TTC549 (cell line): ENCODE measurements around the gene CREB3L2.

Source experiments
- FAIRE-seq: peaks from 2 replicates; lab custom pipeline; 2012; peaks lifted over from hg19 to GRCh38; lab: Jason Lieb, UNC

The CREB3L2 gene

GRCh38 chr7:137871170-137871915, 130.5 kb downstream of the CREB3L2 start:
- no peak for FAIRE-seq

- FAIRE-seq: no peak
Measured at GRCh38 chr7:137870684-137871083, 131.2 kb downstream of the CREB3L2 start.

- no peak for FAIRE-seq
Measured at GRCh38 chr7:137870078-137870477, 131.8 kb downstream of the CREB3L2 start.

GRCh38 chr7:137869260-137869659, 132.6 kb downstream of the CREB3L2 start:
- FAIRE-seq: no peak

- FAIRE-seq: no peak
Measured at GRCh38 chr7:137867289-137867688, 134.6 kb downstream of the CREB3L2 start.

GRCh38 chr7:137865764-137866163, 136.1 kb downstream of the CREB3L2 start:
- FAIRE-seq: no peak

GRCh38 chr7:137862964-137863363, 138.9 kb downstream of the CREB3L2 start:
- no peak for FAIRE-seq

GRCh38 chr7:137862358-137862757, 139.5 kb downstream of the CREB3L2 start:
- no peak for FAIRE-seq

GRCh38 chr7:137860542-137860941, 141.3 kb downstream of the CREB3L2 start:
- FAIRE-seq: no peak

GRCh38 chr7:137853053-137853452, 148.8 kb downstream of the CREB3L2 start:
- no peak for FAIRE-seq

GRCh38 chr7:137852108-137852507, 149.8 kb downstream of the CREB3L2 start:
- no peak for FAIRE-seq

GRCh38 chr7:137850972-137851945, 150.6 kb downstream of the CREB3L2 start:
- no peak for FAIRE-seq

GRCh38 chr7:137850571-137850970, 151.3 kb downstream of the CREB3L2 start:
- FAIRE-seq: no peak

- no peak for FAIRE-seq
Measured at GRCh38 chr7:137848095-137848494, 153.8 kb downstream of the CREB3L2 start.

- FAIRE-seq: no peak
Measured at GRCh38 chr7:137847568-137848050, 154.3 kb downstream of the CREB3L2 start.

- no peak for FAIRE-seq
Measured at GRCh38 chr7:137846827-137847567, 154.9 kb downstream of the CREB3L2 start, which contains the start of gene DGKI. Gene DGKI (minus strand): TSS chr7:137846974.

- no peak for FAIRE-seq
Measured at GRCh38 chr7:137846549-137846826, 155.4 kb downstream of the CREB3L2 start.

GRCh38 chr7:137844677-137845425, 157.0 kb downstream of the CREB3L2 start:
- no peak for FAIRE-seq

GRCh38 chr7:137839903-137840779, 161.7 kb downstream of the CREB3L2 start:
- FAIRE-seq: no peak

- no peak for FAIRE-seq
Measured at GRCh38 chr7:137838706-137839315, 163.1 kb downstream of the CREB3L2 start.
